ENCODE data around the gene ELMOD1.

ELMOD1 gene

GRCh38 chr11:107675902-107676301 lies 85.0 kb downstream of the ELMOD1 start:
- TF ChIP-seq CTCF (conservative IDR thresholded peaks at IDR 0.05; ENCODE audit: low read depth, low read length), result no peak
- H3K4me3 ChIP-seq (ENCODE audit: low read depth, low read length), result no peak overlapping the region
- no peak for DNase-seq (ENCODE audit: low read depth)

GRCh38 chr11:107676336-107677057 lies 85.5 kb downstream of the ELMOD1 start:
- no peak for TF ChIP-seq CTCF (conservative IDR thresholded peaks at IDR 0.05; ENCODE audit: low read depth, low read length)

GRCh38 chr11:107677924-107678631 lies 87.1 kb downstream of the ELMOD1 start:
- no peak overlapping the region for H3K4me3 ChIP-seq (ENCODE audit: low read depth, low read length)
- no peak for DNase-seq (ENCODE audit: low read depth)
- TF ChIP-seq CTCF (conservative IDR thresholded peaks at IDR 0.05; ENCODE audit: low read depth, low read length), result no peak

More at GRCh38 chr11:107676336-107677057, 85.5 kb downstream of the ELMOD1 start:
- no peak overlapping the region for H3K4me3 ChIP-seq (ENCODE audit: low read depth, low read length)
- DNase-seq (ENCODE audit: low read depth), result no peak

GRCh38 chr11:107678632-107678971 lies 87.7 kb downstream of the ELMOD1 start:
- TF ChIP-seq CTCF (conservative IDR thresholded peaks at IDR 0.05; ENCODE audit: low read depth, low read length), result no peak
- DNase-seq (ENCODE audit: low read depth), result no peak
- no peak overlapping the region for H3K4me3 ChIP-seq (ENCODE audit: low read depth, low read length)

GRCh38 chr11:107679255-107680024 lies 88.5 kb downstream of the ELMOD1 start:
- no peak for DNase-seq (ENCODE audit: low read depth)
- no peak for TF ChIP-seq CTCF (conservative IDR thresholded peaks at IDR 0.05; ENCODE audit: low read depth, low read length)
- no peak overlapping the region for H3K4me3 ChIP-seq (ENCODE audit: low read depth, low read length)

GRCh38 chr11:107682171-107682570 lies 91.2 kb downstream of the ELMOD1 start:
- H3K4me3 ChIP-seq (ENCODE audit: low read depth, low read length), result no peak overlapping the region
- TF ChIP-seq CTCF (conservative IDR thresholded peaks at IDR 0.05; ENCODE audit: low read depth, low read length), result no peak
- DNase-seq (ENCODE audit: low read depth), result no peak

All from choroid plexus epithelial cell (primary cell).